Epithelial cell of proximal tubule (primary cell): ENCODE data around the gene PROX2. TPM values are rescaled to one million over a fixed set of nuclear protein-coding genes. Genes with fewer than 3 reads are reported as not detected.

Source experiments
- DNase-seq: peaks from one replicate; pipeline ENCODE4 v3.0.0-alpha.2; 2011; ENCODE audit warnings: low read depth
- H3K4me3 ChIP-seq: 2 replicates; pipeline ENCODE4 v1.5.1; 2011; ENCODE audit warnings: low read depth, mild to moderate bottlenecking, low read length
- CTCF ChIP-seq: conservative IDR thresholded peaks from 2 replicates; pipeline ENCODE4 v1.5.1; 2012; ENCODE audit warnings: low read depth, mild to moderate bottlenecking, low read length
- total RNA-seq: library from RNA; depleted of rRNA; stranded (reverse); fragments of >200 nt; gene quantifications from 2 replicates; pipeline ENCODE4 v1.2.3, GENCODE V29; 2015

Gene PROX2
- total RNA-seq, 1 donor from 2014 or later, result not detected

GRCh38 chr14:74859757-74860552 lies 16.0 kb downstream of the PROX2 start:
- no peak overlapping the region for H3K4me3 ChIP-seq
- no peak for DNase-seq
- no peak for TF ChIP-seq CTCF

DNA sequence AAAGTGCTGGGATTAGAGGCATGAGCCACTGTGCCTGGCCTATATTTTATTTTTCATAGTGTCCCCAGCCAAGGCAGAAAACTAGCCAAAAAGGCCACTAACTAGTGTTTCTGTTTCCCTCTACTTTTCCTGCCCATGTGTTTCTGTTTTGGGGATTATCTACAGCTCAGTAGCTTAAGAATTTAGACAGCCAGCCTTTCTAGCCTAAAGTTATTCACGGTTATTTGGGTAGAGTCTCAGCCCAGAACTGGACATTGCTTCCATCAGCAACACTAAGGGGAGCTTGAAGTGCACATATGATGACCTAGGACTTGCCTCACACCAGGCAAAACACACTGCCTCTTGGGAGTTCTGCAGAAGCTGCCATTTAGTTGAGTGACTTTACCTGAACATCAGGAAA lies 17.9 kb downstream of the PROX2 start:
- H3K4me3 ChIP-seq, result no peak overlapping the region
- no peak for DNase-seq
- no peak for TF ChIP-seq CTCF

GRCh38 chr14:74856366-74856765 lies 19.6 kb downstream of the PROX2 start:
- TF ChIP-seq CTCF, result no peak
- H3K4me3 ChIP-seq, result no peak overlapping the region

GRCh38 chr14:74855945-74856344 lies 20.0 kb downstream of the PROX2 start:
- TF ChIP-seq CTCF, result no peak
- no peak overlapping the region for H3K4me3 ChIP-seq
- DNase-seq, result no peak

More at GRCh38 chr14:74856366-74856765, 19.6 kb downstream of the PROX2 start:
- no peak for DNase-seq

DNA sequence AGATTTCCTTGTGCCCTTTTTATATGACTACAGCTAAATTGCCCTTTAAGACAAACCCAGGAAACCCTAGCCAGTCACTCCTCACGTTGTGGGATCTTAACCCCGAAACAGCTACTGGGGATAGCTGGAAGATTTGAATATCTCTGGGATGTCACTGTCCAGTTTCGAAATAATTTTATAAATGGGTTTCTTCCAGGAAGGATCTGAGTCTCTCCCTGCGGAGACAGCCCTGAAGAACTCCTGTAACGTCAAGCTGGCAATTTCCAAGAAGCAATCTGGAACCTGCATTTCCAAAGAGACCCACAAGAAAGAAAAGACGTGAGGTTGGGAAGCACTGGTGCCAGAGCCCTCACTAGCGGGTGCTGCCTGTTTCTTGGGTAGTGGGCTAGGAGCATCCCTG lies 20.9 kb downstream of the PROX2 start:
- no peak overlapping the region for H3K4me3 ChIP-seq
- DNase-seq, result no peak
- no peak for TF ChIP-seq CTCF

- H3K4me3 ChIP-seq, result no peak overlapping the region
- DNase-seq, result no peak
- TF ChIP-seq CTCF, result no peak
These were observed 22.4 kb downstream of the PROX2 start for GRCh38 chr14:74853581-74853980.
